ENCODE measurements around the gene FBXO36. TPM values are rescaled to one million over a fixed set of nuclear protein-coding genes. Genes with fewer than 3 reads are reported as not detected.
A peak's percentile ranks its signal among the peaks of the same experiment; 100 is the strongest.

Gene FBXO36
- total RNA-seq, 1 donor from 2014 or later, result 3.6 TPM

DNA sequence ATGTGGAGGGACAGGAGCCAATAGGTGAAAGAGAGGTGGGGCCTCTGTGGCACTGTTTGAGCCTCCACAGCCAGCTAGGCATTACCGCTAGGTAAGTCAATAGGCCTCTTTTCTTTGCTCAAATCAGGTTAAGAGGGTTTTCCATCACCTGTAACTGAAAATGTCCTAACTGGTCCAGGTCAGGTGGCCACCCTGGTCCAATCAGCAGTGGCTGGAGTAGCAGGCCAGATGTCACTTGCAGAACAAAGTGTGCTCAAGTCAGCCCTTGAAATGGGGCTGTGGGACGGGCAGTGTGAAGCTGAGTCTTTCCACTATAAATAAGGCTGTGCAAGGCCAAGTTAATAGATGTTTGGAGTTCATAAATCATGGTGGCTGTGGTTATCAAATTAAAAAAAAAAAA lies 20.9 kb downstream of the FBXO36 start:
- Mint-ChIP-seq H3K9me3 (ENCODE audit: unreplicated experiment) (no peaks in the 10 kb centered on the region), H3K4me1 (ENCODE audit: unreplicated experiment) (peaks cover 24% of the 10 kb centered on the region), H3K4me3 (ENCODE audit: unreplicated experiment) (no peak overlapping the region), H3K27me3 (ENCODE audit: unreplicated experiment) (peaks cover 15% of the 10 kb centered on the region), H3K36me3 (ENCODE audit: low read depth, unreplicated experiment) (peaks cover 4% of the 10 kb centered on the region), H3K27ac (ENCODE audit: unreplicated experiment) (no peak overlapping the region)
- DNase-seq (ENCODE audit: low spot score), result no peak
- TF ChIP-seq, protein P1, sequence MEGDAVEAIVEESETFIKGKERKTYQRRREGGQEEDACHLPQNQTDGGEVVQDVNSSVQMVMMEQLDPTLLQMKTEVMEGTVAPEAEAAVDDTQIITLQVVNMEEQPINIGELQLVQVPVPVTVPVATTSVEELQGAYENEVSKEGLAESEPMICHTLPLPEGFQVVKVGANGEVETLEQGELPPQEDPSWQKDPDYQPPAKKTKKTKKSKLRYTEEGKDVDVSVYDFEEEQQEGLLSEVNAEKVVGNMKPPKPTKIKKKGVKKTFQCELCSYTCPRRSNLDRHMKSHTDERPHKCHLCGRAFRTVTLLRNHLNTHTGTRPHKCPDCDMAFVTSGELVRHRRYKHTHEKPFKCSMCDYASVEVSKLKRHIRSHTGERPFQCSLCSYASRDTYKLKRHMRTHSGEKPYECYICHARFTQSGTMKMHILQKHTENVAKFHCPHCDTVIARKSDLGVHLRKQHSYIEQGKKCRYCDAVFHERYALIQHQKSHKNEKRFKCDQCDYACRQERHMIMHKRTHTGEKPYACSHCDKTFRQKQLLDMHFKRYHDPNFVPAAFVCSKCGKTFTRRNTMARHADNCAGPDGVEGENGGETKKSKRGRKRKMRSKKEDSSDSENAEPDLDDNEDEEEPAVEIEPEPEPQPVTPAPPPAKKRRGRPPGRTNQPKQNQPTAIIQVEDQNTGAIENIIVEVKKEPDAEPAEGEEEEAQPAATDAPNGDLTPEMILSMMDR (IDR thresholded peaks at IDR 0.05; ENCODE audit: unreplicated experiment), result no peak

DNA sequence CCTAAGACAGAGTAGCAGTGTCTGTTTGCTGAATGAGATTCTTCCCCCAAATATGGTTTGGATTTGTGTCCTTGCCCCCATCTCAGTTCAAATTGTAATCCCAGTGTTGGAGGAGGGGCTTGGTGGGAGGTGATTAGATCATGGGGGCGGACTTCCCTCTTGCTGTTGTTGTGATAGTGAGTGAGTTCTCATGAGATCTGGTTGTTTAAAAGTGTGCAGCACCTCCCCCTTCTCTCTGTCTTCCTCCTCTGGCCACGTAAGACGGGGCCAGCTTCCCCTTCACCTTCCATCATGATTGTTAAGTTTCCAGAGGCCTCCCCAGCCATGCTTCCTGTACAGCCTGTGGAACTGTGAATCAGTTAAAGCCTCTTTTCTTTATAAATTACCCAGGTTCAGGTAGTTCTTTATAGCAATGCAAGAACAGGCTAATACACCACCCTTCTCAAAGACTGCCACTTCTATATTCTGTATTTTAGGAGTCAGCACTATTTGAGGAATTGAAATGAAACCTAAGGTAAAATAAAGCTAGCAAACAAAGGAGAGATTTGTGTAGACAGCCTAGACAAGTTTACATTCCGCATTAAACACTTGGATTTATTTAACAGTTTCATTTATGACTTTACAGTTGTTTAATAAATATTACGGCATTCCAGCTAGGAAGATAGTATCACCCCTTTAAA lies 21.6 kb downstream of the FBXO36 start:
- TF ChIP-seq, protein P1 (IDR thresholded peaks at IDR 0.05; ENCODE audit: unreplicated experiment), result no peak
- Mint-ChIP-seq H3K9me3 (ENCODE audit: unreplicated experiment) (no peaks in the 10 kb centered on the region), H3K4me1 (ENCODE audit: unreplicated experiment) (peaks cover 24% of the 10 kb centered on the region), H3K27me3 (ENCODE audit: unreplicated experiment) (peaks cover 13% of the 10 kb centered on the region), H3K27ac (ENCODE audit: unreplicated experiment) (peak overlapping the region; percentile 96), H3K4me3 (ENCODE audit: unreplicated experiment) (peak overlapping the region; percentile 86), H3K36me3 (ENCODE audit: low read depth, unreplicated experiment) (peaks cover 4% of the 10 kb centered on the region)
- DNase-seq (ENCODE audit: low spot score), result peak; percentile 29

DNA sequence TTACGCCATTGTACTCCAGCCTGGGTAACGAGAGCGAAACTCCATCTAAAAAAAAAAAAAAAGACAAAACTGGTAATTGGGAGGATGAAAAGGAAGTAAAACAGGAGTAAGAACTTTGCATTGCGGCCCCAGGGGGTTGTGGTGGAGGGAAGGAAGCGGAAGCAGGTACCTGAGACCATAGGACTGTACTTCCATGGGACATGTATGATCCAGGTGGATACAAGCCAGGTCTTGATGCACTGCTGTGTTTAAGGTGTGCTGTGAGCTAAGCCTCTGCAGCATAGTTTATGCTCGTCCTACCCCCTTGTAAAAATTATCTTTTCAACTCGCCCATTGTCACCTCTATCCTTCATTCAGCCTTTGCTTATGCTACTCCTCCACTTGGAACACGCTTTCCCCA lies 23.7 kb downstream of the FBXO36 start:
- no peak overlapping the region for H3K27ac Mint-ChIP-seq (ENCODE audit: unreplicated experiment)

DNA sequence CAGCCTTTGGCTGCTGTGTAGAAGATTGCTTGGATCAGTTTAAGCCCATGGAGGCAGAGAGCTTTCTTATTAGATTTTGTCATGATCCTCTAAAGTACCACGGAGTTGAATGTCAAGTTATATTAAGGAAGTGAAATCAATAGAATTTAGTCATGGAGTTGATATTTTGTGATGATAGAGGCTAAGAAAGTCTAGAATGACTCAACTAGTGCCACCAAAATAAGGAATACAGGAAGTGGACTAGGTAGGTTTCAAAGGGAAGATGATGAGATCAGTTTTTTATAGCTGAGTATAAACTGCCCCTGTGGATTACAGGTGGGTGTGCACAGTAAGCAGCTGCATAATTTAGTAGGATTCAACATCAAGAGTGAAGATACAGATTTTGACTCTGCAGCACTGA lies 25.2 kb downstream of the FBXO36 start:
- TF ChIP-seq, protein P1 (IDR thresholded peaks at IDR 0.05; ENCODE audit: unreplicated experiment), result no peak
- no peak for DNase-seq (ENCODE audit: low spot score)
- no peak overlapping the region for H3K4me3 Mint-ChIP-seq (ENCODE audit: unreplicated experiment)
- H3K27ac Mint-ChIP-seq (ENCODE audit: unreplicated experiment), result no peak overlapping the region
- peaks cover 4% of the 10 kb centered on the region for H3K36me3 Mint-ChIP-seq (ENCODE audit: low read depth, unreplicated experiment)
- H3K27me3 Mint-ChIP-seq (ENCODE audit: unreplicated experiment), result peaks cover 9% of the 10 kb centered on the region
- H3K4me1 Mint-ChIP-seq (ENCODE audit: unreplicated experiment), result peaks cover 20% of the 10 kb centered on the region
- no peaks in the 10 kb centered on the region for H3K9me3 Mint-ChIP-seq (ENCODE audit: unreplicated experiment)

More for the DNA sequence above, 23.7 kb downstream of the FBXO36 start:
- H3K4me1 Mint-ChIP-seq (ENCODE audit: unreplicated experiment), result peaks cover 24% of the 10 kb centered on the region
- TF ChIP-seq, protein P1 (IDR thresholded peaks at IDR 0.05; ENCODE audit: unreplicated experiment), result no peak
- peaks cover 4% of the 10 kb centered on the region for H3K36me3 Mint-ChIP-seq (ENCODE audit: low read depth, unreplicated experiment)
- peaks cover 11% of the 10 kb centered on the region for H3K27me3 Mint-ChIP-seq (ENCODE audit: unreplicated experiment)
- H3K4me3 Mint-ChIP-seq (ENCODE audit: unreplicated experiment), result no peak overlapping the region
- DNase-seq (ENCODE audit: low spot score), result no peak
- no peaks in the 10 kb centered on the region for H3K9me3 Mint-ChIP-seq (ENCODE audit: unreplicated experiment)

DNA sequence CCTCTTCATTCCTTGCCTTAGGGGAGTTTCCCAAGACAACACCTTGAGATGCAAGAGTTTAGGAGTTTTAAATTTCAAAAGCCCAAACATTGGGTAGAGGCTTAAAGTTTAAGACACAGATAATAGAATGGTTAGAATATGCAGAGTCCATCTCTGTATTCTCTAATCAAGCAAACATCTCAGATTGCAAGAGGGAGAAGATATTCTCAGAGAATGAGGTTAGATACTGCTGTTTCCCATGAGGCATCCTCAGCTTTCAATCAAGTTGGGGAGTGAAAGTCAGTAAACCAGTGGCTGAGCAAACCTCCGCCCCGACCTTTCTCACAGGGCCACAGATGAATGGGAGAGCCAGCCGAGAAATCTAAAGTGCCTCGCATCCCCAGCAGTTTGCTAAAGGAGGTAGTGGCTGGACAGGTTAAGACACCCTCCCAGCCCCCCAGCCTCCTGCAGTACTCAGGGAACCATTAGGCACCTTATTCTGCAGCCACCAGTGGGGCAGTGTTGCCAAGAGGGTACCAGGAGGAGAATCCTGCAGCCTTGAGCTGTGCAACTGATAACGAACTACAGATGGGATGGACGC lies 30.0 kb downstream of the FBXO36 start:
- Mint-ChIP-seq H3K4me3 (ENCODE audit: unreplicated experiment) (no peak overlapping the region), H3K4me1 (ENCODE audit: unreplicated experiment) (peaks cover 6% of the 10 kb centered on the region), H3K27ac (ENCODE audit: unreplicated experiment) (no peak overlapping the region), H3K36me3 (ENCODE audit: low read depth, unreplicated experiment) (no peaks in the 10 kb centered on the region), H3K9me3 (ENCODE audit: unreplicated experiment) (no peaks in the 10 kb centered on the region), H3K27me3 (ENCODE audit: unreplicated experiment) (no peaks in the 10 kb centered on the region)
- TF ChIP-seq, protein P1 (IDR thresholded peaks at IDR 0.05; ENCODE audit: unreplicated experiment), result no peak
- DNase-seq (ENCODE audit: low spot score), result no peak
